Panc1 (cell line): Measurements from ENCODE around the gene DCC. TPM values are rescaled to one million over a fixed set of nuclear protein-coding genes. Genes with fewer than 3 reads are reported as not detected.

Experiments used
- ATAC-seq: fragments of 200-7000 bp; cut with Tn5 transposase; 2 replicates; pipeline ENCODE4 v1.9.1; 2020; ENCODE audit warnings: mild to moderate bottlenecking, moderate library complexity
- BruUV-seq: library from RNA; stranded (reverse); fragments of 400-500 nt; replicated peaks from 2 replicates; lab custom pipeline; 2021; lab: Mats Ljungman, UMichigan
- CTCF ChIA-PET: fragments of 300-600 bp; sonication (Branson Sonifier 250); formaldehyde crosslinking; loops from one replicate; lab custom pipeline; 2022; ENCODE audit warnings: antibody characterized with exemption; lab: Charles Lee
- POLR2A ChIA-PET: fragments of 300-600 bp; sonication (Branson Sonifier 250); formaldehyde crosslinking; loops from one replicate; lab custom pipeline; 2022; ENCODE audit warnings: antibody characterized with exemption; lab: Charles Lee
- DNase-seq: peaks from one replicate; pipeline ENCODE4 v3.0.0-alpha.2; 2010; ENCODE audit warnings: low read depth, low spot score
- H3K27ac ChIP-seq: 2 replicates; pipeline ENCODE4 v1.5.1; 2011; ENCODE audit warnings: mild to moderate bottlenecking, low read length, inconsistent platforms
- H3K27me3 ChIP-seq: fragments of 200-500 bp; sonication (Bioruptor generic); 2 replicates; pipeline ENCODE4 v1.6.0; 2014; ENCODE audit warnings: low read length, inconsistent platforms; ENCODE audit not compliant: control insufficient read depth, insufficient read depth
- H3K36me3 ChIP-seq: fragments of 200-500 bp; sonication (Bioruptor generic); 2 replicates; pipeline ENCODE4 v1.5.1; 2014; ENCODE audit warnings: inconsistent platforms, mild to moderate bottlenecking, low read length, moderate library complexity; ENCODE audit not compliant: control insufficient read depth, insufficient read depth
- H3K4me1 ChIP-seq: 2 replicates; pipeline ENCODE4 v1.5.1; 2011; ENCODE audit warnings: inconsistent platforms, mild to moderate bottlenecking, low read length, moderate library complexity; ENCODE audit not compliant: control insufficient read depth, insufficient read depth
- H3K4me3 ChIP-seq, 2 experiments: 2 replicates each; pipeline ENCODE4 v1.5.1; 2011 to 2012; ENCODE audit warnings: low read depth in 2 of 2, low read length in 2 of 2, mild to moderate bottlenecking in 2 of 2, inconsistent platforms in 1 of 2, moderate library complexity in 1 of 2
- H3K9me3 ChIP-seq: fragments of 200-500 bp; sonication (Bioruptor generic); 2 replicates; pipeline ENCODE4 v1.5.1; 2014; ENCODE audit warnings: low read depth, mild to moderate bottlenecking, inconsistent platforms, low read length, moderate library complexity; ENCODE audit not compliant: control insufficient read depth, insufficient read depth
- CTCF ChIP-seq: fragments of 450-650 bp; IDR thresholded peaks from 2 replicates; pipeline ENCODE4 v1.5.1; 2017; ENCODE audit warnings: mild to moderate bottlenecking
- POLR2AphosphoS5 ChIP-seq: IDR thresholded peaks from 2 replicates; pipeline ENCODE4 v1.6.1; 2012; ENCODE audit warnings: mild to moderate bottlenecking, low read depth, low read length, moderate library complexity
- REST ChIP-seq, 2 experiments: IDR thresholded peaks; 2 replicates each; pipeline ENCODE4 v1.6.1; 2011 to 2012; ENCODE audit warnings: low read depth in 2 of 2, control low read depth in 1 of 2, low read length in 1 of 2, mild to moderate bottlenecking in 1 of 2, moderate library complexity in 1 of 2; ENCODE audit not compliant: insufficient read depth in 1 of 2
- SIN3A ChIP-seq: IDR thresholded peaks from 2 replicates; pipeline ENCODE4 v1.6.1; 2012; ENCODE audit warnings: low read depth, mild to moderate bottlenecking, low read length, moderate library complexity, borderline replicate concordance; ENCODE audit not compliant: insufficient read depth
- TCF7L2 ChIP-seq: IDR thresholded peaks from 2 replicates; pipeline ENCODE4 v1.6.1; 2011; ENCODE audit warnings: mild to moderate bottlenecking, low read depth, low read length, inconsistent platforms
- in situ Hi-C: cut with HindIII; loops from 2 replicates; pipeline ENCODE4 v1.10.0; 2016; ENCODE audit warnings: low sequenced_read_pairs, low pct_unique_long_range_greater_than_20kb
- intact Hi-C: fragments of 100-400 bp; cut with micrococcal nuclease; formaldehyde crosslinking; loops from one replicate; pipeline ENCODE4 v1.10.0; 2022; ENCODE audit not compliant: unreplicated experiment
- total RNA-seq: library from RNA; stranded (reverse); gene quantifications from one replicate; pipeline ENCODE4 v1.2.1, GENCODE V29; 2021; ENCODE audit not compliant: unreplicated experiment

The DCC gene
- total RNA-seq, 1 experiment from 2014 or later: not detected

GRCh38 chr18:52370841-52371240, 30.8 kb downstream of the DCC start:
- TF ChIP-seq CTCF (no peak), TCF7L2 (no peak), POLR2AphosphoS5 (no peak), REST (IDR thresholded peaks at IDR 0.05; ENCODE audit: insufficient read depth in 1 of 2, low read depth in 2 of 2, low read length in 1 of 2) (no peak), SIN3A (no peak)
- ATAC-seq: no peak
- H3K4me1 ChIP-seq: no peaks in the 10 kb centered on the region
- H3K9me3 ChIP-seq: no peaks in the 10 kb centered on the region
- no peak overlapping the region for H3K27ac ChIP-seq
- H3K36me3 ChIP-seq: no peaks in the 10 kb centered on the region
- no peaks in the 10 kb centered on the region for H3K27me3 ChIP-seq
- BruUV-seq: no TSS peak
- ChIA-PET POLR2A (no interaction called here), CTCF (no interaction called here)
- DNase-seq: no peak
- intact Hi-C loops (no loop called here), in situ Hi-C loops (no loop called here)
- no peak overlapping the region for H3K4me3 ChIP-seq

GRCh38 chr18:52376104-52376503, 36.1 kb downstream of the DCC start:
- in situ Hi-C loops: no loop called here
- BruUV-seq: no TSS peak
- POLR2A ChIA-PET: no interaction called here

More at GRCh38 chr18:52376104-52376503, 36.1 kb downstream of the DCC start:
- H3K4me3 ChIP-seq: no peak overlapping the region
- DNase-seq: no peak
- CTCF ChIA-PET: no interaction called here
- intact Hi-C loops: no loop called here
- H3K27ac ChIP-seq: no peak overlapping the region
- no peaks in the 10 kb centered on the region for H3K27me3 ChIP-seq
- no peaks in the 10 kb centered on the region for H3K9me3 ChIP-seq
- no peak for TF ChIP-seq SIN3A
- no peak for TF ChIP-seq CTCF
- no peak for TF ChIP-seq TCF7L2
- TF ChIP-seq REST (IDR thresholded peaks at IDR 0.05; ENCODE audit: insufficient read depth in 1 of 2, low read depth in 2 of 2, low read length in 1 of 2): no peak
- TF ChIP-seq POLR2AphosphoS5: no peak
- H3K36me3 ChIP-seq: no peaks in the 10 kb centered on the region
- H3K4me1 ChIP-seq: no peaks in the 10 kb centered on the region
- ATAC-seq: no peak
